Measurements from ENCODE around the gene CASTOR1.
"Not testable (repeated sequence)": the region's sequence is repeated elsewhere in the genome, so short reads cannot be mapped to it uniquely, and the experiment has no call there.

The CASTOR1 gene

DNA sequence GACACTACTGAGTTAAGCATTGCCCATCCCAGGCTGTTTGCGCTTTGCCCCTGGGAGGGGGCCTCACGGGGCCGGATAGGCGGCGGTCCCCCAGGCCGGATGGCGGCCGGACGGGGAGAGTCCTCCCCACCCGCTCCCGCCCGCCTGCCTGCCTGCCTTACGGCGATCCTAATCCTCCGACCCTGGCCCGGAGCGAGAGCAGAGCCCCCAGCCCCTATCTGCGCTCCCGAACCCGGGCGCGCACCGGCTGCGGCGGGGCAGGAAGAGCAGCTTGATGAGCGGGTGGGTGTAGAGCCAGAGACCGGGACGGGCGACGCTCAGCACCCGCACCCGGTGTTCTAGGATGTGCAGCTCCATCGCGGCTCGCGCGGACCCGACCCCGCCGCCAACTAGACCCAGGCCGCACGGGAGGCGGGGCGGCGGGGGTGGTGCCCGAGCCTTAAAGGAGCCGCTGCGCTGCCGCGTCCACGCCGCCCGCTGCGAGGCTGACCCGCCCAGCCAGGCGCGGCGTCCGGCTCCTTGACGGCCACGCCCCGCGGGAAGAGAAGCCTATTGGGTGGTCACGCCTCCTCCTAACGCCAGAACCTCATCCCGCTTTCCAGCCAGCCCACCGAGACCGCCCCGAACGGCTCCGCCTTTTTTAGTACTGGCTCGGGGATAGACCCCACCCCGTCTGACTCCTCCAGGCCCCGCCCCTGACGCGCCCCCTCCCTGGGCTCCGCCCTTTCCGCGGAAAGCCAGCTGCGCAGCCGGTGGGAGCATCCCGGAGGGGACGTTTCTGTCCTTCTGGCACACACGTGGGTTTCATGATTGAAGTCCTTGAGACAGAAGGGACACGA lies at the start of gene CASTOR1:
Gene CASTOR1, minus strand, starts transcription at position 365 of the 839 bp plus-strand sequence. Its CDS starts 8 bp downstream, at position 357.
- DNase-seq: peak; percentile 96
- H3K36me3 Mint-ChIP-seq: peaks cover 29% of the 10 kb centered on the region
- H3K4me1 Mint-ChIP-seq: peaks cover 72% of the 10 kb centered on the region
- H3K9me3 Mint-ChIP-seq: no peaks in the 10 kb centered on the region
- peak within 1 kb of the TSS; percentile 81 for H3K4me3 Mint-ChIP-seq
- no peaks in the 10 kb centered on the region for H3K27me3 Mint-ChIP-seq
- H3K27ac Mint-ChIP-seq: peak within 1 kb of the TSS; percentile 87
- CTCF ChIA-PET: interaction anchor here (0.6 to 8.7 kb wide), 18 partner anchors 11 to 183 kb away, joined by 3 to 252 read pairs (median 11); partner anchors contain the start of genes RNF215 and TBC1D10A

DNA sequence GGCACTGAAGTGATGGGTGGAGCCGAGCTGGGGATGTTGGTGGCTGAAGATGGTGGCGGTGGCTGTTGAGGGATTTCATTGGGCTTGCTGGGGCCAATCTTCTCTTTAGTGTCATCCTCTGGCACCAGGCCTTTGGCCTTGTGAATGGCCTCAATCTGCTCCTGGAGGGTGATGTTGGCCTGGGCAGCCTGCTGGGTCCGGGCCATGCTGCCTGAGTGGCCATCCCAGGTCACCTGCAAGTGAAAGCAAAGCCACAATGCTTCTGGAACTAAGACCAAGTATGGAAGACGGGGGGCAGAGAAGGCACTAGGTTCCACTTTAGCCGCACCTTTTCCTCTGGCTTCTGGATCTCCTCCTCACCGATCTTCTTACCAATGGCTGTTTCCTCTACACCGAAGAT lies 49.5 kb upstream of the CASTOR1 start:
- no peaks in the 10 kb centered on the region for H3K27me3 Mint-ChIP-seq
- DNase-seq: no peak
- CTCF ChIA-PET: no interaction called here

GRCh38 chr22:30338341-30338740 lies 49.0 kb upstream of the CASTOR1 start:
- H3K27ac Mint-ChIP-seq, H3K9me3 Mint-ChIP-seq, CTCF ChIA-PET, DNase-seq, H3K4me3 Mint-ChIP-seq, H3K27me3 Mint-ChIP-seq: not testable (repeated sequence)
- H3K36me3 Mint-ChIP-seq: peaks cover 89% of the 10 kb centered on the region
- peaks cover 16% of the 10 kb centered on the region for H3K4me1 Mint-ChIP-seq

More for the DNA sequence above, 49.5 kb upstream of the CASTOR1 start:
- Mint-ChIP-seq H3K9me3 (no peaks in the 10 kb centered on the region), H3K27ac (no peak overlapping the region), H3K4me1 (peaks cover 11% of the 10 kb centered on the region), H3K4me3 (no peak overlapping the region), H3K36me3 (peaks cover 90% of the 10 kb centered on the region)

GRCh38 chr22:30337461-30337778 lies 48.1 kb upstream of the CASTOR1 start:
- Mint-ChIP-seq H3K4me3 (no peak overlapping the region), H3K4me1 (peaks cover 23% of the 10 kb centered on the region), H3K36me3 (peaks cover 86% of the 10 kb centered on the region), H3K27me3 (no peaks in the 10 kb centered on the region), H3K9me3 (no peaks in the 10 kb centered on the region), H3K27ac (no peak overlapping the region)
- CTCF ChIA-PET: interaction anchor here (0.6 kb wide), 1 partner anchor 36 kb away, joined by 3 read pairs; no protein-coding TSS in a partner anchor
- no peak for DNase-seq

GRCh38 chr22:30336752-30337460 lies 47.6 kb upstream of the CASTOR1 start:
- Mint-ChIP-seq H3K4me3 (no peak overlapping the region), H3K9me3 (no peaks in the 10 kb centered on the region), H3K4me1 (peaks cover 27% of the 10 kb centered on the region), H3K27me3 (no peaks in the 10 kb centered on the region), H3K27ac (peak overlapping the region; percentile 72), H3K36me3 (peaks cover 86% of the 10 kb centered on the region)
- DNase-seq: no peak
- CTCF ChIA-PET: interaction anchor here (0.6 to 0.9 kb wide), 2 partner anchors 10 to 36 kb away, joined by 3 read pairs; no protein-coding TSS in a partner anchor

DNA sequence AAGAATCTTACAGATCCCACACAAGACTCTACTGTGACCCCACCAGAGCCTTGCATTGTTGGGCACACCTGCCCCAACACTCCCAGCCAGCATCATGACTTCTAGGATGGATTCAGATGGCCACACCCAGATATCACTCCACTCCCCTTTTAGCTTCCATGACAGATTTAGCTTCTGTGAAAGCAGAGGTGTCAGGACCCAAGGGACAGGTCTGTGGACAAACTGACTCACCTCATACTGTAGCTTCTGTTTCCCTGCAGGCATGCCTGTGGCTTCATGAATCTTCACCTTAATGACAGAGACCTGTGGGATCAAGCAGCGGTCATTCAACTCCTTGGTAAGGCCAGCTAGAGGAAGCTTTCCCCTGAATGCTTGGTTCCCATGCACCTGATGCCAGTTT lies 45.9 kb upstream of the CASTOR1 start:
- no peaks in the 10 kb centered on the region for H3K27me3 Mint-ChIP-seq
- no peak overlapping the region for H3K27ac Mint-ChIP-seq
- H3K36me3 Mint-ChIP-seq: peaks cover 76% of the 10 kb centered on the region
- CTCF ChIA-PET: interaction anchor here (0.7 to 1.8 kb wide), 4 partner anchors 20 to 227 kb away, joined by 3 to 11 read pairs (median 4); no protein-coding TSS in a partner anchor
- peaks cover 27% of the 10 kb centered on the region for H3K4me1 Mint-ChIP-seq
- no peak for DNase-seq
- H3K9me3 Mint-ChIP-seq: no peaks in the 10 kb centered on the region
- no peak overlapping the region for H3K4me3 Mint-ChIP-seq

GRCh38 chr22:30334646-30335045 lies 45.3 kb upstream of the CASTOR1 start:
- Mint-ChIP-seq H3K27ac (no peak overlapping the region), H3K9me3 (no peaks in the 10 kb centered on the region), H3K4me3 (no peak overlapping the region), H3K36me3 (peaks cover 74% of the 10 kb centered on the region), H3K4me1 (peaks cover 27% of the 10 kb centered on the region), H3K27me3 (no peaks in the 10 kb centered on the region)
- DNase-seq: no peak
- CTCF ChIA-PET: interaction anchor here (1.1 to 1.8 kb wide), 3 partner anchors 20 to 46 kb away, joined by 3 to 11 read pairs (median 4); no protein-coding TSS in a partner anchor

DNA sequence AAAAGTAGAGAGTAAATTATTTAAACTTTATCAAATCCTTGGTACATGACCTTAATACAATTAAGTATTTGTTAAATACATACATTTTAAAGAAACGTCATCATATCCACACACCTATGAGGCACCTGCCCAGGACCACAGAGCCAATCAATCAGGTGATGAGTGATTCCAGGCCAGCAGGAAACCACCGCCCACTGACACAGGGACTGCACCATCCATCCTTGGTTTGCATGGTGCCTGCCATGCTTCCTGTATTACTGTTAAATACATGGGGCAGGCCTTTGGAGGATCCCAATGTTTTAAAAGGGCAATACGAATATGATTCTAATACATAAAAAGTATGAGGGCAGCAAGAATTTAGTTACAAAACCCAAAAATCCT lies 44.4 kb upstream of the CASTOR1 start:
- peak overlapping the region; percentile 19 for H3K27ac Mint-ChIP-seq
- DNase-seq: no peak
- no peaks in the 10 kb centered on the region for H3K27me3 Mint-ChIP-seq
- CTCF ChIA-PET: no interaction called here
- no peak overlapping the region for H3K4me3 Mint-ChIP-seq
- no peaks in the 10 kb centered on the region for H3K9me3 Mint-ChIP-seq
- H3K4me1 Mint-ChIP-seq: peaks cover 27% of the 10 kb centered on the region
- peaks cover 66% of the 10 kb centered on the region for H3K36me3 Mint-ChIP-seq

GRCh38 chr22:30332994-30333706 lies 43.8 kb upstream of the CASTOR1 start:
- Mint-ChIP-seq H3K27ac (peak overlapping the region; percentile 65), H3K4me1 (peaks cover 30% of the 10 kb centered on the region), H3K9me3 (no peaks in the 10 kb centered on the region), H3K27me3 (no peaks in the 10 kb centered on the region), H3K4me3 (no peak overlapping the region), H3K36me3 (peaks cover 62% of the 10 kb centered on the region)
- DNase-seq: no peak
- CTCF ChIA-PET: interaction anchor here (1.1 to 1.2 kb wide), 2 partner anchors 21 to 45 kb away, joined by 4 read pairs; no protein-coding TSS in a partner anchor

- no peak for DNase-seq
- Mint-ChIP-seq H3K27ac (no peak overlapping the region), H3K36me3 (peaks cover 57% of the 10 kb centered on the region), H3K4me3 (no peak overlapping the region), H3K9me3 (no peaks in the 10 kb centered on the region), H3K4me1 (peaks cover 36% of the 10 kb centered on the region), H3K27me3 (no peaks in the 10 kb centered on the region)
- CTCF ChIA-PET: interaction anchor here (1.1 to 1.2 kb wide), 2 partner anchors 22 to 44 kb away, joined by 4 read pairs; no protein-coding TSS in a partner anchor
These were observed 43.2 kb upstream of the CASTOR1 start for GRCh38 chr22:30332551-30332950.

GRCh38 chr22:30328466-30329049 lies 39.3 kb upstream of the CASTOR1 start:
- CTCF ChIA-PET: interaction anchor here (0.8 to 7.4 kb wide), 3 partner anchors 14 to 39 kb away, joined by 3 to 62 read pairs (median 3); partner anchors contain the start of gene CASTOR1
- Mint-ChIP-seq H3K9me3 (peaks cover 4% of the 10 kb centered on the region), H3K4me3 (no peak overlapping the region), H3K27ac (peak overlapping the region; percentile 49), H3K4me1 (peaks cover 52% of the 10 kb centered on the region), H3K36me3 (peaks cover 45% of the 10 kb centered on the region), H3K27me3 (no peaks in the 10 kb centered on the region)
- no peak for DNase-seq

DNA sequence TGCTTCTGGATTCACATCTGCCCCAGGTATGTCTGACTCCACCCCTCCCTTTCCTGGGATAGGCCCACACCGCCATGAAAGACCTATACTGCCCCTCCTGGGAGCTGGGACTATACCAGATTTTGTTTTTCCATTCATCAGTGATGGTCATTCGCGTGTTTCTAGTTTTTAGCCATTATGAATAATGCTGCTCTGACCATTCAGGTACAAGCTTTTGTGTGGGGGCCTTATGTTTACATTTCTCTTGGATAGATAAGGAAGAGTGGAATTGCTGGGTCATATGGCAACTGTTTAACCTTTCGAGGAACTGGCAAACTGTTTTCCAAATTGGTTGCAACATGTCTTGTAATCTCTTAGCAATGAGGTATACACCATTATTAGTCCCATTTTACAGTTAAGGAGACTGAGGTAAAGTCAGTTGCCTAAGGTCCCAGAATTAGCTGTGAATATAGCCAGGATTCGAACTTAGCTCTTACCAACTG lies 38.6 kb upstream of the CASTOR1 start:
- CTCF ChIA-PET: interaction anchor here (0.8 to 7.4 kb wide), 3 partner anchors 15 to 39 kb away, joined by 3 to 62 read pairs (median 3); partner anchors contain the start of gene CASTOR1
- Mint-ChIP-seq H3K27ac (peak overlapping the region; percentile 72), H3K4me3 (peak overlapping the region; percentile 65), H3K9me3 (peaks cover 4% of the 10 kb centered on the region), H3K36me3 (peaks cover 47% of the 10 kb centered on the region), H3K27me3 (no peaks in the 10 kb centered on the region), H3K4me1 (peaks cover 52% of the 10 kb centered on the region)
- no peak for DNase-seq

GRCh38 chr22:30326706-30327362 lies 37.5 kb upstream of the CASTOR1 start, which contains the start of gene TBC1D10A:
TBC1D10A (minus strand) TSS chr22:30326941; CDS start chr22:30326881, 60 bp downstream.
- no peaks in the 10 kb centered on the region for H3K27me3 Mint-ChIP-seq
- peak; percentile 96 for DNase-seq
- CTCF ChIA-PET: interaction anchor here (7.4 kb wide), 1 partner anchor 38 kb away, joined by 62 read pairs; the partner anchor contains the start of gene CASTOR1
- peak within 1 kb of the TSS; percentile 92 for H3K4me3 Mint-ChIP-seq
- H3K27ac Mint-ChIP-seq: peak within 1 kb of the TSS; percentile 88
- peaks cover 4% of the 10 kb centered on the region for H3K9me3 Mint-ChIP-seq
- peaks cover 41% of the 10 kb centered on the region for H3K36me3 Mint-ChIP-seq
- H3K4me1 Mint-ChIP-seq: peaks cover 50% of the 10 kb centered on the region
